Neural cell (in vitro differentiated cells): ENCODE data around the gene TUBB. TPM values are rescaled to one million over a fixed set of nuclear protein-coding genes. Genes with fewer than 3 reads are reported as not detected.
A peak's percentile ranks its signal among the peaks of the same experiment; 100 is the strongest.

ENCODE experiments used
- H2AFZ ChIP-seq: fragments of 200-600, 300-800 bp; sonication (generic), shearing (Covaris generic); 2 replicates; pipeline ENCODE4 v1.6.0; 2014; ENCODE audit warnings: low read depth, mild to moderate bottlenecking, antibody characterized with exemption, low read length, moderate library complexity
- H3F3A ChIP-seq: fragments of 200-600 bp; shearing (Covaris generic); 2 replicates; pipeline ENCODE4 v1.6.1; 2016; ENCODE audit warnings: mild to moderate bottlenecking, moderate library complexity, mixed read lengths, antibody characterized with exemption, low read length; ENCODE audit not compliant: insufficient read depth, poor library complexity, severe bottlenecking
- H3K27ac ChIP-seq: fragments of 200-600, 300-800 bp; sonication (generic), shearing (Covaris generic); 2 replicates; pipeline ENCODE4 v1.5.1; 2014; ENCODE audit warnings: mild to moderate bottlenecking, low read length, moderate library complexity
- H3K27me3 ChIP-seq: fragments of 300-800, 200-600 bp; sonication (generic), shearing (Covaris generic); 2 replicates; pipeline ENCODE4 v1.6.0; 2014; ENCODE audit warnings: mild to moderate bottlenecking, low read depth, low read length, moderate library complexity; ENCODE audit not compliant: insufficient read depth
- H3K36me3 ChIP-seq: fragments of 300-800, 200-600 bp; sonication (generic), shearing (Covaris generic); 2 replicates; pipeline ENCODE4 v1.5.1; 2014; ENCODE audit warnings: mild to moderate bottlenecking, antibody characterized with exemption, low read length, moderate library complexity; ENCODE audit not compliant: insufficient read depth
- H3K4me2 ChIP-seq: fragments of 300-800, 200-600 bp; sonication (generic), shearing (Covaris generic); 2 replicates; pipeline ENCODE4 v1.6.0; 2014; ENCODE audit warnings: mild to moderate bottlenecking, low read length
- H3K4me3 ChIP-seq: fragments of 300-800, 200-600 bp; sonication (generic), shearing (Covaris generic); 2 replicates; pipeline ENCODE4 v1.5.1; 2014; ENCODE audit warnings: mild to moderate bottlenecking, low read length, moderate library complexity
- H3K79me2 ChIP-seq: fragments of 200-600 bp; shearing (Covaris generic); replicated peaks from 2 replicates; pipeline ENCODE4 v1.6.0; 2014; ENCODE audit warnings: mild to moderate bottlenecking, low read length, moderate library complexity; ENCODE audit not compliant: insufficient read depth
- H3K9ac ChIP-seq: fragments of 300-800, 200-600 bp; sonication (generic), shearing (Covaris generic); 2 replicates; pipeline ENCODE4 v1.6.1; 2016; ENCODE audit warnings: mild to moderate bottlenecking, low read length, mixed read lengths
- H3K9me2 ChIP-seq: fragments of 200-600 bp; shearing (Covaris generic); 2 replicates; pipeline ENCODE4 v1.6.1; 2016; ENCODE audit warnings: mild to moderate bottlenecking, low read length, mixed read lengths; ENCODE audit not compliant: insufficient read depth
- H3K9me3 ChIP-seq: fragments of 200-600, 300-800 bp; sonication (generic), shearing (Covaris generic); 2 replicates; pipeline ENCODE4 v1.6.1; 2016; ENCODE audit warnings: mild to moderate bottlenecking, mixed run types, low read length, moderate library complexity, mixed read lengths
- H4K20me1 ChIP-seq: fragments of 200-600 bp; shearing (Covaris generic); 2 replicates; pipeline ENCODE4 v1.6.1; 2016; ENCODE audit warnings: mild to moderate bottlenecking, mixed run types; ENCODE audit not compliant: insufficient read depth
- EP300 ChIP-seq: fragments of 450-650 bp; conservative IDR thresholded peaks from 2 replicates; pipeline ENCODE4 v1.6.1; 2014; ENCODE audit warnings: antibody characterized with exemption, mild to moderate bottlenecking, moderate library complexity; ENCODE audit not compliant: poor library complexity, severe bottlenecking
- EZH2 ChIP-seq: fragments of 200-600, 300-800 bp; shearing (Covaris generic), sonication (generic); IDR thresholded peaks from 2 replicates; pipeline ENCODE4 v1.6.1; 2014; ENCODE audit warnings: antibody characterized with exemption, low read length, borderline replicate concordance, mild to moderate bottlenecking; ENCODE audit not compliant: insufficient read depth, poor library complexity, severe bottlenecking
- MXI1 ChIP-seq: fragments of 450-650 bp; conservative IDR thresholded peaks from 2 replicates; pipeline ENCODE4 v1.6.1; 2014; ENCODE audit warnings: antibody characterized with exemption, mild to moderate bottlenecking; ENCODE audit not compliant: poor library complexity, severe bottlenecking
- POLR2AphosphoS5 ChIP-seq: IDR thresholded peaks from 2 replicates; pipeline ENCODE4 v1.6.1; 2012
- RAD21 ChIP-seq: fragments of 450-650 bp; conservative IDR thresholded peaks from 2 replicates; pipeline ENCODE4 v1.6.1; 2014; ENCODE audit warnings: antibody characterized with exemption, mild to moderate bottlenecking, moderate library complexity
- SMC3 ChIP-seq: fragments of 450-650 bp; conservative IDR thresholded peaks from 2 replicates; pipeline ENCODE4 v1.6.1; 2014; ENCODE audit warnings: antibody characterized with exemption, mild to moderate bottlenecking, moderate library complexity; ENCODE audit not compliant: poor library complexity
- TAF1 ChIP-seq: IDR thresholded peaks from 2 replicates; pipeline ENCODE4 v1.6.1; 2012; ENCODE audit warnings: low read depth
- polyA plus RNA-seq: library from polyadenylated mRNA; depleted of rRNA; stranded (reverse); fragments of >200 nt; gene quantifications from 2 replicates; pipeline ENCODE4 v1.2.3, GENCODE V29; 2014
- TF ChIP-seq, protein P1 (sequence below): fragments of 450-650 bp; IDR thresholded peaks from 2 replicates; pipeline ENCODE4 v1.5.1; 2014; ENCODE audit warnings: antibody characterized with exemption, mild to moderate bottlenecking, moderate library complexity; ENCODE audit not compliant: poor library complexity, severe bottlenecking
- TF ChIP-seq, protein P2 (sequence below): IDR thresholded peaks from 2 replicates; pipeline ENCODE4 v1.6.1; 2012; ENCODE audit warnings: borderline replicate concordance

Gene TUBB
- polyA plus RNA-seq, 1 donor from 2014 or later, result 711 TPM

DNA sequence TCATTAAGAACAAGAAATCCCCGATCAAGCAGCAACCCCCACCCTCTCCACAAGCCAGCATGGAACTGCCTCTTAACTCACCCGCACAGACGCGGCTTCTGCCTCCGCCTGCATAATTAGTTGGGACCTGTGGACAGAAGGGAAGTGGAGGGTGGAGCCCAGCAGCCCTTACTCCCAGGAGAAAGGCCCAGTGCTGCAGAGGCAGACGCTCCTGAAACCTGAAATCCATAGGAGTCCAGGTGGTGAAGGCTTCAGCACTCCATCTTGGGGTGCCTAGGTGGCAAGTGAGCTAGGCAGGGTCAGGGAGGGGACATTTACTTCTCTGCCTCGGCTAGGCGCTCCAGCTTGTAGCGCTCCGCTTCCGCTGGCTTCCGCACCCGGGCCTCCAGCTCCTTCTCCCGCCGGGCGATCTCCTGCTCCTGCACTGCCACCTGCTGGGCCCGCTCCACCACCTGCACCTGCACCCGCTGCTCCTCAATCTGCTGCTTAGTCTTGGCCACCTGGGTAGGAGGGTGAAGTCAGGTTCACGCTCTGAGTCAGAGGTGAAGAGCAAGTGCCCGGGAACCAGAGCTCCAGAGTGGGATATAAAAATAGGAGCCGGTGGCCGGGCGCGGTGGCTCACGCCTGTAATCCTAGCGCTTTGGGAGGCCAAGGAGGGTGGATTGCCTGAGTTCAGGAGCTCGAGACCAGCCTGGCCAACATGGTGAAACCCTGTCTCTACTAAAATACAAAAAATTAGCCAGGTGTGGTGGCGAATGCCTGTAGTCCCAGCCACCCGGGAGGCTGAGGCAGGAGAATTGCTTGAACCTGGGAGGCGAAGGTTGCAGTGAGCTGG lies 10.7 kb downstream of the TUBB start:
- Histone ChIP-seq H4K20me1 (peaks cover 3% of the 10 kb centered on the region), H3K9ac (no peak overlapping the region), H3K36me3 (no peaks in the 10 kb centered on the region), H3F3A (no peaks in the 10 kb centered on the region), H3K27ac (no peak overlapping the region), H3K9me3 (no peaks in the 10 kb centered on the region), H3K4me3 (no peak overlapping the region), H3K79me2 (peaks cover 10% of the 10 kb centered on the region), H2AFZ (no peak overlapping the region), H3K4me2 (no peak overlapping the region), H3K9me2 (no peaks in the 10 kb centered on the region), H3K27me3 (no peaks in the 10 kb centered on the region)
- peak; percentile 45 for TF ChIP-seq RAD21
- TF ChIP-seq EP300, result no peak
- TF ChIP-seq SMC3, result no peak
- TF ChIP-seq MXI1, result no peak
- TF ChIP-seq, protein P1, sequence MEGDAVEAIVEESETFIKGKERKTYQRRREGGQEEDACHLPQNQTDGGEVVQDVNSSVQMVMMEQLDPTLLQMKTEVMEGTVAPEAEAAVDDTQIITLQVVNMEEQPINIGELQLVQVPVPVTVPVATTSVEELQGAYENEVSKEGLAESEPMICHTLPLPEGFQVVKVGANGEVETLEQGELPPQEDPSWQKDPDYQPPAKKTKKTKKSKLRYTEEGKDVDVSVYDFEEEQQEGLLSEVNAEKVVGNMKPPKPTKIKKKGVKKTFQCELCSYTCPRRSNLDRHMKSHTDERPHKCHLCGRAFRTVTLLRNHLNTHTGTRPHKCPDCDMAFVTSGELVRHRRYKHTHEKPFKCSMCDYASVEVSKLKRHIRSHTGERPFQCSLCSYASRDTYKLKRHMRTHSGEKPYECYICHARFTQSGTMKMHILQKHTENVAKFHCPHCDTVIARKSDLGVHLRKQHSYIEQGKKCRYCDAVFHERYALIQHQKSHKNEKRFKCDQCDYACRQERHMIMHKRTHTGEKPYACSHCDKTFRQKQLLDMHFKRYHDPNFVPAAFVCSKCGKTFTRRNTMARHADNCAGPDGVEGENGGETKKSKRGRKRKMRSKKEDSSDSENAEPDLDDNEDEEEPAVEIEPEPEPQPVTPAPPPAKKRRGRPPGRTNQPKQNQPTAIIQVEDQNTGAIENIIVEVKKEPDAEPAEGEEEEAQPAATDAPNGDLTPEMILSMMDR, result peak; percentile 54
- TF ChIP-seq TAF1, result no peak
- TF ChIP-seq EZH2, result no peak
- TF ChIP-seq, protein P2, sequence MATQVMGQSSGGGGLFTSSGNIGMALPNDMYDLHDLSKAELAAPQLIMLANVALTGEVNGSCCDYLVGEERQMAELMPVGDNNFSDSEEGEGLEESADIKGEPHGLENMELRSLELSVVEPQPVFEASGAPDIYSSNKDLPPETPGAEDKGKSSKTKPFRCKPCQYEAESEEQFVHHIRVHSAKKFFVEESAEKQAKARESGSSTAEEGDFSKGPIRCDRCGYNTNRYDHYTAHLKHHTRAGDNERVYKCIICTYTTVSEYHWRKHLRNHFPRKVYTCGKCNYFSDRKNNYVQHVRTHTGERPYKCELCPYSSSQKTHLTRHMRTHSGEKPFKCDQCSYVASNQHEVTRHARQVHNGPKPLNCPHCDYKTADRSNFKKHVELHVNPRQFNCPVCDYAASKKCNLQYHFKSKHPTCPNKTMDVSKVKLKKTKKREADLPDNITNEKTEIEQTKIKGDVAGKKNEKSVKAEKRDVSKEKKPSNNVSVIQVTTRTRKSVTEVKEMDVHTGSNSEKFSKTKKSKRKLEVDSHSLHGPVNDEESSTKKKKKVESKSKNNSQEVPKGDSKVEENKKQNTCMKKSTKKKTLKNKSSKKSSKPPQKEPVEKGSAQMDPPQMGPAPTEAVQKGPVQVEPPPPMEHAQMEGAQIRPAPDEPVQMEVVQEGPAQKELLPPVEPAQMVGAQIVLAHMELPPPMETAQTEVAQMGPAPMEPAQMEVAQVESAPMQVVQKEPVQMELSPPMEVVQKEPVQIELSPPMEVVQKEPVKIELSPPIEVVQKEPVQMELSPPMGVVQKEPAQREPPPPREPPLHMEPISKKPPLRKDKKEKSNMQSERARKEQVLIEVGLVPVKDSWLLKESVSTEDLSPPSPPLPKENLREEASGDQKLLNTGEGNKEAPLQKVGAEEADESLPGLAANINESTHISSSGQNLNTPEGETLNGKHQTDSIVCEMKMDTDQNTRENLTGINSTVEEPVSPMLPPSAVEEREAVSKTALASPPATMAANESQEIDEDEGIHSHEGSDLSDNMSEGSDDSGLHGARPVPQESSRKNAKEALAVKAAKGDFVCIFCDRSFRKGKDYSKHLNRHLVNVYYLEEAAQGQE, result no peak
- TF ChIP-seq POLR2AphosphoS5, result no peak

- no peaks in the 10 kb centered on the region for H3K36me3 ChIP-seq
- no peaks in the 10 kb centered on the region for H4K20me1 ChIP-seq
- H3K27ac ChIP-seq, result no peak overlapping the region
- no peaks in the 10 kb centered on the region for H3K9me3 ChIP-seq
- no peak overlapping the region for H2AFZ ChIP-seq
- H3K4me2 ChIP-seq, result no peak overlapping the region
- H3K27me3 ChIP-seq, result no peaks in the 10 kb centered on the region
- no peak overlapping the region for H3K9ac ChIP-seq
- no peaks in the 10 kb centered on the region for H3K9me2 ChIP-seq
- H3F3A ChIP-seq, result no peaks in the 10 kb centered on the region
- H3K4me3 ChIP-seq, result no peak overlapping the region
- H3K79me2 ChIP-seq, result no peaks in the 10 kb centered on the region
- no peak for TF ChIP-seq POLR2AphosphoS5
- TF ChIP-seq, protein P1, result no peak
- no peak for TF ChIP-seq SMC3
- no peak for TF ChIP-seq TAF1
- TF ChIP-seq, protein P2, result no peak
- TF ChIP-seq EP300, result no peak
- no peak for TF ChIP-seq EZH2
- TF ChIP-seq RAD21, result no peak
- no peak for TF ChIP-seq MXI1
These were observed 12.2 kb downstream of the TUBB start for GRCh38 chr6:30732237-30732943.
